MCF 10A (cell line): ENCODE measurements around the gene CTSO. TPM values are rescaled to one million over a fixed set of nuclear protein-coding genes. Genes with fewer than 3 reads are reported as not detected.

Source experiments
- BruUV-seq: library from RNA; stranded (reverse); fragments of 400-500 nt; replicated peaks from 2 replicates; lab custom pipeline; 2021; lab: Mats Ljungman, UMichigan
- CTCF ChIA-PET: fragments of 300-600 bp; sonication (Branson Sonifier 250); formaldehyde crosslinking; extraction: SDS; loops from one replicate; lab custom pipeline; 2021; ENCODE audit warnings: antibody characterized with exemption, inconsistent platforms; lab: Yijun Ruan, JAX
- POLR2A ChIA-PET: fragments of 300-600, 350-650 bp; sonication (Branson Sonifier 250); formaldehyde crosslinking; extraction: SDS; loops from one replicate; lab custom pipeline; 2020; ENCODE audit warnings: antibody characterized with exemption, inconsistent platforms; lab: Yijun Ruan, JAX
- DNase-seq: peaks from one replicate; pipeline ENCODE4 v3.0.0-alpha.2; 2018; ENCODE audit not compliant: unreplicated experiment
- H3K27ac Mint-ChIP-seq: one replicate; pipeline ENCODE4 v1.8.0; 2022; ENCODE audit warnings: mild to moderate bottlenecking, low read depth, mixed read lengths; ENCODE audit not compliant: unreplicated experiment
- H3K27me3 Mint-ChIP-seq: one replicate; pipeline ENCODE4 v1.8.0; 2022; ENCODE audit warnings: mixed read lengths; ENCODE audit not compliant: insufficient read depth, unreplicated experiment
- H3K36me3 Mint-ChIP-seq: one replicate; pipeline ENCODE4 v1.8.0; 2022; ENCODE audit warnings: mild to moderate bottlenecking, moderate library complexity, mixed read lengths; ENCODE audit not compliant: insufficient read depth, unreplicated experiment
- H3K4me1 Mint-ChIP-seq: one replicate; pipeline ENCODE4 v1.8.0; 2022; ENCODE audit warnings: mixed read lengths; ENCODE audit not compliant: insufficient read depth, unreplicated experiment
- H3K4me3 Mint-ChIP-seq: one replicate; pipeline ENCODE4 v1.8.0; 2022; ENCODE audit warnings: mild to moderate bottlenecking, moderate library complexity, mixed read lengths; ENCODE audit not compliant: unreplicated experiment
- H3K9me3 Mint-ChIP-seq: one replicate; pipeline ENCODE4 v1.8.0; 2022; ENCODE audit warnings: mixed read lengths; ENCODE audit not compliant: unreplicated experiment
- intact Hi-C: fragments of 100-400 bp; cut with micrococcal nuclease; formaldehyde crosslinking; loops from 2 replicates; pipeline ENCODE4 v1.14.1; 2022
- total RNA-seq: library from RNA; stranded (reverse); gene quantifications from 2 replicates; pipeline ENCODE4 v1.2.3, GENCODE V29; 2022
- TF ChIP-seq, protein P1 (sequence below): fragments of 200-600 bp; IDR thresholded peaks from one replicate; pipeline ENCODE4 v1.8.0; 2022; ENCODE audit warnings: antibody characterized with exemption, mild to moderate bottlenecking; ENCODE audit not compliant: unreplicated experiment

CTSO gene
- total RNA-seq, 1 experiment from 2014 or later, result 2.3 TPM

DNA sequence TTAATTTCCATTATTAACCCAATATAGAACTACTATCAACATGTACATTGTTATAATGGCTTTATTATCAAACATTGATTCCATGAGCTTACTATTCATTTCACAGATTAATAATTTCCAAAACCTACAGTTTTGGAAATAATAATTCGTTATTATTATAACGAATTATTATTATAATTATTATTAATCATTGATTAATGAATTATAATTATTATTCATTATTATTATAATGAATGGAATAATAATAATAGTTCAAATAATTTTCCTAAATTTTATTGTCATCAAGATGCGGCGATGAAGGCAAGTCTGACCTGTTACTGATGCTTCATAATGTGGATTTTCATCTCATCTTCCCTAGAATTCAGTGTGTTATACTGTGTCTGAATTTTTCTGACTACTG is 22.0 kb downstream of the CTSO start:
- H3K36me3 Mint-ChIP-seq, result no peaks in the 10 kb centered on the region
- CTCF ChIA-PET, result interaction anchor here (0.6 to 0.7 kb wide), 2 partner anchors 57 to 224 kb away, joined by 3 read pairs; no protein-coding TSS in a partner anchor
- BruUV-seq, result no TSS peak
- no peaks in the 10 kb centered on the region for H3K9me3 Mint-ChIP-seq
- no peak for DNase-seq
- H3K27ac Mint-ChIP-seq, result no peak overlapping the region
- POLR2A ChIA-PET, result no interaction called here
- intact Hi-C loops, result no loop called here
- no peak overlapping the region for H3K4me3 Mint-ChIP-seq
- TF ChIP-seq, protein P1, sequence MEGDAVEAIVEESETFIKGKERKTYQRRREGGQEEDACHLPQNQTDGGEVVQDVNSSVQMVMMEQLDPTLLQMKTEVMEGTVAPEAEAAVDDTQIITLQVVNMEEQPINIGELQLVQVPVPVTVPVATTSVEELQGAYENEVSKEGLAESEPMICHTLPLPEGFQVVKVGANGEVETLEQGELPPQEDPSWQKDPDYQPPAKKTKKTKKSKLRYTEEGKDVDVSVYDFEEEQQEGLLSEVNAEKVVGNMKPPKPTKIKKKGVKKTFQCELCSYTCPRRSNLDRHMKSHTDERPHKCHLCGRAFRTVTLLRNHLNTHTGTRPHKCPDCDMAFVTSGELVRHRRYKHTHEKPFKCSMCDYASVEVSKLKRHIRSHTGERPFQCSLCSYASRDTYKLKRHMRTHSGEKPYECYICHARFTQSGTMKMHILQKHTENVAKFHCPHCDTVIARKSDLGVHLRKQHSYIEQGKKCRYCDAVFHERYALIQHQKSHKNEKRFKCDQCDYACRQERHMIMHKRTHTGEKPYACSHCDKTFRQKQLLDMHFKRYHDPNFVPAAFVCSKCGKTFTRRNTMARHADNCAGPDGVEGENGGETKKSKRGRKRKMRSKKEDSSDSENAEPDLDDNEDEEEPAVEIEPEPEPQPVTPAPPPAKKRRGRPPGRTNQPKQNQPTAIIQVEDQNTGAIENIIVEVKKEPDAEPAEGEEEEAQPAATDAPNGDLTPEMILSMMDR, result no peak
- no peaks in the 10 kb centered on the region for H3K4me1 Mint-ChIP-seq
- H3K27me3 Mint-ChIP-seq, result no peaks in the 10 kb centered on the region

DNA sequence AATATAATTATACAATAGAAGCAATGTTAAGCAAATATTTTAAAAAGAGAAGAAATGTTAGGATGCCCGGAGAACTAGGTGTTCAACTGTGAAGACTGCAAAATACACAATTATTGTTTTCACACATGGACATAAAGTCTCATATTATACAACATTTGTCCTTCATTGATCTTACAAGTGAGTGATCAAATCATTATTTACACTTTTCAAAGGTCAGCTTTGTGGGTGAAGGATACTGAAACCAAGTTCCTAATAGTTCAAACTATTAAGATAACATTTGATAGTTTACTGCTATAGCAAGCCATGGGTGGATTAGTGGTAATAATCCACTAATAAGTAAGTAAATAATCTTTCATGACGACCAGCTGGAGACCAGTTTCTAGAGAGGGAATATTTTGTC is 23.3 kb downstream of the CTSO start:
- TF ChIP-seq, protein P1, result no peak
- no peaks in the 10 kb centered on the region for H3K4me1 Mint-ChIP-seq
- POLR2A ChIA-PET, result no interaction called here
- H3K4me3 Mint-ChIP-seq, result no peak overlapping the region
- no TSS peak for BruUV-seq
- H3K9me3 Mint-ChIP-seq, result no peaks in the 10 kb centered on the region
- no peaks in the 10 kb centered on the region for H3K27me3 Mint-ChIP-seq
- CTCF ChIA-PET, result interaction anchor here (0.5 to 1.4 kb wide), 2 partner anchors 9 to 23 kb away, joined by 3 to 6 read pairs; partner anchors contain the start of gene CTSO
- no peak overlapping the region for H3K27ac Mint-ChIP-seq
- no peaks in the 10 kb centered on the region for H3K36me3 Mint-ChIP-seq
- intact Hi-C loops, result no loop called here
- no peak for DNase-seq

DNA sequence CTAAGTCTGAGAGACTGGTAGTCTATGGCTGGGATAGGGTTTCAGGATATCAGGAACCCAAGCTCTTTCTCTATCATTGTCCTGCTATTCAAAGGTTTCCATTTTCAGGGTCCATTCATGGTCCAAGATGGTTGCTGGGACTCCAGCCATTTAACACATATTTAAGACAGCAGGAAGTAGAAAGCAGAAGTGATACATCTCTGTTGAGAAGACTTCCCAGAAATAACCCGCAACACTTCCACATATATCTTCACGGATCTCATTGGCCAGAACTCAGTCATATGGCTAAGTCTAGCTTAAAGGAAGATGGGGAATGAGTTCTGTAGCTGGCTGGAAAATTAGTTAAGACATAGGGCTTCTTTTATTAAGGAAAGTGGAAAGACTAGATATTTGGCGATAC is 23.8 kb downstream of the CTSO start:
- no peaks in the 10 kb centered on the region for H3K9me3 Mint-ChIP-seq
- no peaks in the 10 kb centered on the region for H3K4me1 Mint-ChIP-seq
- no peaks in the 10 kb centered on the region for H3K36me3 Mint-ChIP-seq
- H3K27me3 Mint-ChIP-seq, result no peaks in the 10 kb centered on the region
- no TSS peak for BruUV-seq
- intact Hi-C loops, result no loop called here
- ChIA-PET POLR2A (interaction anchor here (0.6 kb wide), 1 partner anchor 107 kb away, joined by 3 read pairs; no protein-coding TSS in a partner anchor), CTCF (interaction anchor here (1.4 kb wide), 1 partner anchor 23 kb away, joined by 6 read pairs; the partner anchor contains the start of gene CTSO)
- no peak overlapping the region for H3K4me3 Mint-ChIP-seq
- TF ChIP-seq, protein P1, result no peak
- no peak overlapping the region for H3K27ac Mint-ChIP-seq
- DNase-seq, result no peak

DNA sequence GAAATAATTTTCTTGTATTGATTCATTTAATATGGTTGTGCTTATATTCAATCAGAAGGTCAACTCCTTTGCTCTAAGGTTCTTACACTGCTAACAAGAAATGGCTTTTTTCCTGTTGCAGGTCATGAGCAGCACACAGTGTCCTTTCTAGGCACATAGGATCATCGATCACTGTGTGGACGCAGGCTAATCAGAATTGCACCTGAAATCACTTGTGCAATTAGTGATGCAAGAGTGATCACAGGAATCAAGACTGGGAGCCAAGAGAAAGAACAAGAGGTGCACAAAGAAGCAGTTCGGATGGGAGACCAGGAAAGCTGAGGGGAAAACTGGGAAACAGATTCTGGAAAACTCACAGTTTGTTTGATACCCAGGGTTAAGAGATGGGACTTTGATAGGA is 29.0 kb downstream of the CTSO start:
- POLR2A ChIA-PET, result no interaction called here
- Mint-ChIP-seq H3K36me3 (no peaks in the 10 kb centered on the region), H3K27me3 (no peaks in the 10 kb centered on the region), H3K27ac (no peak overlapping the region), H3K4me1 (no peaks in the 10 kb centered on the region), H3K9me3 (no peaks in the 10 kb centered on the region), H3K4me3 (no peak overlapping the region)
- no TSS peak for BruUV-seq
- intact Hi-C loops, result no loop called here
- CTCF ChIA-PET, result no interaction called here
- no peak for DNase-seq
- TF ChIP-seq, protein P1, result no peak
